Measurements from ENCODE around the gene DPP10.

Gene DPP10

DNA sequence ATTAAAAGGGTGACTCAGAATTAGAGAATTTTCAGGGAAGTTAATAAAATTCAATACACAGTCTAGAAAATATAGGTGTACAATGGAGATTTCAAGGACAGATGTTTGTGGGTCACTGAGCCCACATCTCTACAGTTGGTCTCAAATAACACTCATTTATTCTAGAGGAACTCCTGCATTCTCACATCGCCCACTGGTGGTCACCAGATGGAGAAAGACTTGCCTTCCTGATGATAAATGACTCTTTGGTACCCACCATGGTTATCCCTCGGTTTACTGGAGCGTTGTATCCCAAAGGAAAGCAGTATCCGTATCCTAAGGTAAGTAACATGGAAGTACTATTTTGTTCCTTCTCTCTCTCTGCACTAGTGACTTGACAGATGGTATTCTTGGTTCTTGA lies 1297.1 kb downstream of the DPP10 start:
- H4K91ac ChIP-seq (ENCODE audit: low read depth, low read length) = no peak overlapping the region
- H2AFZ ChIP-seq (ENCODE audit: insufficient read depth, low read length, poor library complexity) = no peak overlapping the region
- no CpG with 5 or more reads among the region's 4 CpGs for WGBS (ENCODE audit: extremely low coverage, insufficient coverage, insufficient read length)

GRCh38 chr2:115746151-115746550 lies 1303.7 kb downstream of the DPP10 start:
- Histone ChIP-seq H3K23ac (ENCODE audit: low read length) (no peak overlapping the region), H3K27ac (ENCODE audit: low read depth, low read length) (no peak overlapping the region), H4K12ac (ENCODE audit: low read depth, low read length) (no peak overlapping the region), H3K14ac (ENCODE audit: low read length) (no peak overlapping the region), H3K79me2 (ENCODE audit: control insufficient read depth, insufficient read depth, low read length, poor library complexity) (no peaks in the 10 kb centered on the region), H2AK5ac (ENCODE audit: low read length) (no peak overlapping the region), H4K91ac (ENCODE audit: low read depth, low read length) (no peak overlapping the region), H3K4me3 (ENCODE audit: low read depth, low read length) (no peak overlapping the region), H2BK120ac (ENCODE audit: insufficient read depth, low read length, poor library complexity) (no peak overlapping the region), H4K8ac (ENCODE audit: low read depth, low read length) (no peak overlapping the region), H3K4me2 (ENCODE audit: low read length) (no peak overlapping the region), H3K4ac (ENCODE audit: low read depth, low read length) (no peak overlapping the region), H3K4me1 (ENCODE audit: control insufficient read depth in 1 of 2, insufficient read depth in 2 of 2, low read length in 2 of 2) (no peaks in the 10 kb centered on the region), H3K9me3 (ENCODE audit: insufficient read depth, low read depth, low read length) (no peaks in the 10 kb centered on the region), H3K36me3 (ENCODE audit: control insufficient read depth in 1 of 2, insufficient read depth in 2 of 2, low read length in 2 of 2) (no peaks in the 10 kb centered on the region), H2AFZ (ENCODE audit: insufficient read depth, low read length, poor library complexity) (no peak overlapping the region), H3K27me3 (ENCODE audit: insufficient read depth, low read length) (no peaks in the 10 kb centered on the region), H3K9ac (ENCODE audit: low read length) (no peak overlapping the region), H2BK12ac (ENCODE audit: low read length) (no peak overlapping the region), H3K18ac (ENCODE audit: low read length) (no peak overlapping the region), H3K79me1 (ENCODE audit: low read length) (no peaks in the 10 kb centered on the region), H2BK5ac (ENCODE audit: low read depth, low read length, poor library complexity) (no peak overlapping the region)
- peak in 1 of 2 donors; percentile 47 for DNase-seq
- no CpG with 5 or more reads among the region's 1 CpG for WGBS (ENCODE audit: extremely low coverage, insufficient coverage, insufficient read length)

More for the DNA sequence above, 1297.1 kb downstream of the DPP10 start:
- H2AK5ac ChIP-seq (ENCODE audit: low read length) = no peak overlapping the region
- no peak overlapping the region for H3K9ac ChIP-seq (ENCODE audit: low read length)
- H3K14ac ChIP-seq (ENCODE audit: low read length) = no peak overlapping the region
- H3K9me3 ChIP-seq (ENCODE audit: insufficient read depth, low read depth, low read length) = no peaks in the 10 kb centered on the region
- no peak overlapping the region for H4K12ac ChIP-seq (ENCODE audit: low read depth, low read length)
- H3K4ac ChIP-seq (ENCODE audit: low read depth, low read length) = no peak overlapping the region
- H3K23ac ChIP-seq (ENCODE audit: low read length) = no peak overlapping the region
- H3K27me3 ChIP-seq (ENCODE audit: insufficient read depth, low read length) = no peaks in the 10 kb centered on the region
- H3K4me2 ChIP-seq (ENCODE audit: low read length) = no peak overlapping the region
- H2BK120ac ChIP-seq (ENCODE audit: insufficient read depth, low read length, poor library complexity) = no peak overlapping the region
- no peak overlapping the region for H3K4me3 ChIP-seq (ENCODE audit: low read depth, low read length)
- H3K4me1 ChIP-seq (ENCODE audit: control insufficient read depth in 1 of 2, insufficient read depth in 2 of 2, low read length in 2 of 2) = no peaks in the 10 kb centered on the region
- H3K18ac ChIP-seq (ENCODE audit: low read length) = no peak overlapping the region
- no peak overlapping the region for H2BK12ac ChIP-seq (ENCODE audit: low read length)
- H4K8ac ChIP-seq (ENCODE audit: low read depth, low read length) = no peak overlapping the region
- DNase-seq = peak in 1 of 2 donors; percentile 13
- H2BK5ac ChIP-seq (ENCODE audit: low read depth, low read length, poor library complexity) = no peak overlapping the region
- no peaks in the 10 kb centered on the region for H3K79me1 ChIP-seq (ENCODE audit: low read length)
- no peaks in the 10 kb centered on the region for H3K36me3 ChIP-seq (ENCODE audit: control insufficient read depth in 1 of 2, insufficient read depth in 2 of 2, low read length in 2 of 2)
- no peak overlapping the region for H3K27ac ChIP-seq (ENCODE audit: low read depth, low read length)
- no peaks in the 10 kb centered on the region for H3K79me2 ChIP-seq (ENCODE audit: control insufficient read depth, insufficient read depth, low read length, poor library complexity)

- H3K14ac ChIP-seq (ENCODE audit: low read length) = no peak overlapping the region
- H4K91ac ChIP-seq (ENCODE audit: low read depth, low read length) = no peak overlapping the region
- H3K4me3 ChIP-seq (ENCODE audit: low read depth, low read length) = no peak overlapping the region
- H3K4me1 ChIP-seq (ENCODE audit: control insufficient read depth in 1 of 2, insufficient read depth in 2 of 2, low read length in 2 of 2) = no peaks in the 10 kb centered on the region
- no peak overlapping the region for H3K27ac ChIP-seq (ENCODE audit: low read depth, low read length)
- no peak overlapping the region for H3K4me2 ChIP-seq (ENCODE audit: low read length)
- H3K36me3 ChIP-seq (ENCODE audit: control insufficient read depth in 1 of 2, insufficient read depth in 2 of 2, low read length in 2 of 2) = no peaks in the 10 kb centered on the region
- no peak overlapping the region for H4K8ac ChIP-seq (ENCODE audit: low read depth, low read length)
- no peaks in the 10 kb centered on the region for H3K27me3 ChIP-seq (ENCODE audit: insufficient read depth, low read length)
- H4K12ac ChIP-seq (ENCODE audit: low read depth, low read length) = no peak overlapping the region
- H3K18ac ChIP-seq (ENCODE audit: low read length) = no peak overlapping the region
- no CpG with 5 or more reads among the region's 4 CpGs for WGBS (ENCODE audit: extremely low coverage, insufficient coverage, insufficient read length)
- H3K79me1 ChIP-seq (ENCODE audit: low read length) = no peaks in the 10 kb centered on the region
- H3K79me2 ChIP-seq (ENCODE audit: control insufficient read depth, insufficient read depth, low read length, poor library complexity) = no peaks in the 10 kb centered on the region
- no peak overlapping the region for H3K4ac ChIP-seq (ENCODE audit: low read depth, low read length)
- DNase-seq = no peak
- no peak overlapping the region for H3K23ac ChIP-seq (ENCODE audit: low read length)
- no peak overlapping the region for H2BK5ac ChIP-seq (ENCODE audit: low read depth, low read length, poor library complexity)
- no peak overlapping the region for H2AK5ac ChIP-seq (ENCODE audit: low read length)
- H2AFZ ChIP-seq (ENCODE audit: insufficient read depth, low read length, poor library complexity) = no peak overlapping the region
- no peak overlapping the region for H2BK120ac ChIP-seq (ENCODE audit: insufficient read depth, low read length, poor library complexity)
- no peak overlapping the region for H3K9ac ChIP-seq (ENCODE audit: low read length)
- H2BK12ac ChIP-seq (ENCODE audit: low read length) = no peak overlapping the region
- H3K9me3 ChIP-seq (ENCODE audit: insufficient read depth, low read depth, low read length) = no peaks in the 10 kb centered on the region
These were observed 1314.8 kb downstream of the DPP10 start for GRCh38 chr2:115757286-115757685.

DNA sequence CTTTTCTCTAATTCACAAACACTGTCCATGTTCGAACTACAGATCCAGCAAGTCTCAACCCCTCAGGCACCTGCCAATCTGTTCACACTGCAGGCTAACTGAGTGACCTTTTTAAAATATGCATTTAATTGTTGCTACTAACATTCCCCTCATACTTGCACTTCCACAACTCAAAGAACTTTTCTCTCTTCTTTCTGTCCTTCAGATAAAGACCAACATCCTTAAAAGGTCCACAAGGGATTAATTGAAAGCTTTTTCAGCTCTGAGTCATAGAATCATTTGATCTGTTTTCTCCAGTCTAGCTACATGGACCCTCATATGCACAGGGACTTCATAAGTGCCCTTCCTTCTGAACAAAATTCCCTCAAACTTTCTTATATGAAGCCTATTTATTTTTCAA lies 1321.2 kb downstream of the DPP10 start:
- Histone ChIP-seq H3K79me2 (ENCODE audit: control insufficient read depth, insufficient read depth, low read length, poor library complexity) (no peaks in the 10 kb centered on the region), H3K79me1 (ENCODE audit: low read length) (no peaks in the 10 kb centered on the region), H2BK12ac (ENCODE audit: low read length) (no peak overlapping the region), H2BK5ac (ENCODE audit: low read depth, low read length, poor library complexity) (no peak overlapping the region), H3K18ac (ENCODE audit: low read length) (no peak overlapping the region), H3K4ac (ENCODE audit: low read depth, low read length) (no peak overlapping the region), H3K9me3 (ENCODE audit: insufficient read depth, low read depth, low read length) (no peaks in the 10 kb centered on the region), H2AK5ac (ENCODE audit: low read length) (no peak overlapping the region), H3K4me1 (ENCODE audit: control insufficient read depth in 1 of 2, insufficient read depth in 2 of 2, low read length in 2 of 2) (no peaks in the 10 kb centered on the region), H4K8ac (ENCODE audit: low read depth, low read length) (no peak overlapping the region), H4K91ac (ENCODE audit: low read depth, low read length) (no peak overlapping the region), H3K27me3 (ENCODE audit: insufficient read depth, low read length) (no peaks in the 10 kb centered on the region), H2AFZ (ENCODE audit: insufficient read depth, low read length, poor library complexity) (no peak overlapping the region), H3K4me2 (ENCODE audit: low read length) (no peak overlapping the region), H2BK120ac (ENCODE audit: insufficient read depth, low read length, poor library complexity) (no peak overlapping the region), H3K4me3 (ENCODE audit: low read depth, low read length) (no peak overlapping the region), H4K12ac (ENCODE audit: low read depth, low read length) (no peak overlapping the region), H3K9ac (ENCODE audit: low read length) (no peak overlapping the region), H3K27ac (ENCODE audit: low read depth, low read length) (no peak overlapping the region), H3K36me3 (ENCODE audit: control insufficient read depth in 1 of 2, insufficient read depth in 2 of 2, low read length in 2 of 2) (no peaks in the 10 kb centered on the region), H3K23ac (ENCODE audit: low read length) (no peak overlapping the region), H3K14ac (ENCODE audit: low read length) (no peak overlapping the region)
- no peak for DNase-seq
- WGBS (ENCODE audit: extremely low coverage, insufficient coverage, insufficient read length) = no CpG with 5 or more reads among the region's 1 CpG
